K562 (cell line): Measurements from ENCODE around the gene CSPG5. TPM values are rescaled to one million over a fixed set of nuclear protein-coding genes. Genes with fewer than 3 reads are reported as not detected.

Source experiments
- ATF1 ChIP-seq, 2 experiments: fragments of 450-650 bp in 1 of 2; IDR thresholded peaks; 2 replicates each; pipeline ENCODE4 v1.6.1; 2016; ENCODE audit warnings: missing compliant biosample characterization in 1 of 2, missing genetic modification characterization in 1 of 2
- BCL6 ChIP-seq: fragments of 250-450 bp; sonication (Bioruptor Pico); IDR thresholded peaks from 2 replicates; pipeline ENCODE4 v1.4.0; 2020
- ID3 ChIP-seq, 2 experiments: fragments of 250-450 bp in 1 of 2; fragments of 450-650 bp in 1 of 2; sonication (Bioruptor Pico) in 1 of 2; IDR thresholded peaks; 2 replicates each; pipeline versions ENCODE4 v1.6.1 to v1.8.0; 2016 to 2021; ENCODE audit warnings: mild to moderate bottlenecking in 2 of 2, moderate library complexity in 2 of 2, missing compliant biosample characterization in 1 of 2, missing genetic modification characterization in 1 of 2
- MAFG ChIP-seq: fragments of 450-650 bp; conservative IDR thresholded peaks from 2 replicates; pipeline ENCODE4 v1.6.1; 2016; ENCODE audit warnings: missing genetic modification characterization, missing compliant biosample characterization
- PKNOX1 ChIP-seq: fragments of 450-650 bp; IDR thresholded peaks from 2 replicates; pipeline ENCODE4 v1.6.1; 2016
- POLR3A ChIP-seq: IDR thresholded peaks from 2 replicates; pipeline ENCODE4 v1.6.1; 2011; ENCODE audit warnings: borderline replicate concordance, mild to moderate bottlenecking, moderate library complexity; ENCODE audit not compliant: insufficient read length, insufficient read depth; ENCODE audit errors: extremely low read depth
- SMAD3 ChIP-seq: fragments of 450-650 bp; formaldehyde crosslinking; conservative IDR thresholded peaks from 2 replicates; pipeline ENCODE4 v1.4.0; 2020; ENCODE audit warnings: mild to moderate bottlenecking
- STAT6 ChIP-seq: sonication (generic); formaldehyde crosslinking; IDR thresholded peaks from 2 replicates; pipeline ENCODE4 v1.8.1; 2023; ENCODE audit warnings: mild to moderate bottlenecking, missing genetic modification reagents
- TCF15 ChIP-seq: fragments of 250-450 bp; sonication (Bioruptor Pico); IDR thresholded peaks from 2 replicates; pipeline ENCODE4 v1.8.0; 2022; ENCODE audit warnings: moderate library complexity, mild to moderate bottlenecking, inconsistent platforms
- UBTF ChIP-seq, 2 experiments: IDR thresholded peaks; 2 replicates each; pipeline ENCODE4 v1.6.1; 2012; ENCODE audit warnings: improper control_type of control experiment in 2 of 2, low read depth in 2 of 2, low read length in 2 of 2, borderline replicate concordance in 1 of 2
- ZFPM2 ChIP-seq: fragments of 250-450 bp; sonication (Bioruptor Pico); IDR thresholded peaks from 2 replicates; pipeline ENCODE4 v1.5.1; 2022; ENCODE audit warnings: mild to moderate bottlenecking
- ZSCAN32 ChIP-seq: fragments of 450-650 bp; formaldehyde crosslinking; IDR thresholded peaks from 2 replicates; pipeline ENCODE4 v1.4.0; 2020; ENCODE audit warnings: mild to moderate bottlenecking, moderate library complexity
- polyA plus RNA-seq, 8 experiments: library from polyadenylated mRNA; depleted of rRNA in 4 of 8; stranded (reverse) in 5 of 8; unstranded in 3 of 8; fragments of >200 nt; fragmentation: Nextera tagmentation in 2 of 8; fragmentation: Illumina TruSeq in 1 of 8; extraction: Ambion mirVana in 2 of 8; extraction: Trizol in 1 of 8; gene quantifications; 2 replicates each; pipeline versions ENCODE4 v1.2.1 to v1.2.3, GENCODE V29; 2011 to 2014; ENCODE audit warnings: inconsistent platforms in 1 of 8, missing spikeins in 1 of 8
- total RNA-seq, 7 experiments: library from RNA; depleted of rRNA in 6 of 7; stranded (reverse); fragments of >200 nt in 6 of 7; fragmentation: Illumina TruSeq in 2 of 7; extraction: Trizol in 2 of 7; gene quantifications; 2 replicates each; pipeline versions ENCODE4 v1.2.1 to v1.2.3, GENCODE V29; 2011 to 2021; ENCODE audit warnings: low replicate concordance in 1 of 7
- TF ChIP-seq, protein P1 (sequence below): fragments of 450-650 bp; IDR thresholded peaks from 2 replicates; pipeline ENCODE4 v1.6.1; 2018; ENCODE audit warnings: mild to moderate bottlenecking, low read depth; ENCODE audit not compliant: partially characterized antibody
- TF ChIP-seq, protein P2 (sequence below): fragments of 250-450 bp; sonication (Bioruptor Pico); IDR thresholded peaks from 2 replicates; pipeline ENCODE4 v1.5.0; 2021; ENCODE audit warnings: mild to moderate bottlenecking, borderline replicate concordance

Gene CSPG5
- total and polyA plus RNA-seq, 9 of the 15 experiments (the other 6 are each of a cell fraction or from before 2014, with no cell fraction given): 0.06 to 3.3 (median 2.4) TPM

- TF ChIP-seq, protein P1, sequence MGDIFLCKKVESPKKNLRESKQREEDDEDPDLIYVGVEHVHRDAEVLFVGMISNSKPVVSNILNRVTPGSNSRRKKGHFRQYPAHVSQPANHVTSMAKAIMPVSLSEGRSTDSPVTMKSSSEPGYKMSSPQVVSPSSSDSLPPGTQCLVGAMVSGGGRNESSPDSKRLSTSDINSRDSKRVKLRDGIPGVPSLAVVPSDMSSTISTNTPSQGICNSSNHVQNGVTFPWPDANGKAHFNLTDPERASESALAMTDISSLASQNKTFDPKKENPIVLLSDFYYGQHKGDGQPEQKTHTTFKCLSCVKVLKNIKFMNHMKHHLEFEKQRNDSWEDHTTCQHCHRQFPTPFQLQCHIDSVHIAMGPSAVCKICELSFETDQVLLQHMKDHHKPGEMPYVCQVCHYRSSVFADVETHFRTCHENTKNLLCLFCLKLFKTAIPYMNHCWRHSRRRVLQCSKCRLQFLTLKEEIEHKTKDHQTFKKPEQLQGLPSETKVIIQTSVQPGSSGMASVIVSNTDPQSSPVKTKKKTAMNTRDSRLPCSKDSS: no peak
- TF ChIP-seq MAFG (tag): no peak
- TF ChIP-seq ZFPM2 (CRISPR knock-in tag): no peak
- no peak for TF ChIP-seq SMAD3 (CRISPR knock-in tag)
- no peak for TF ChIP-seq BCL6 (CRISPR knock-in tag)
- TF ChIP-seq, protein P2, sequence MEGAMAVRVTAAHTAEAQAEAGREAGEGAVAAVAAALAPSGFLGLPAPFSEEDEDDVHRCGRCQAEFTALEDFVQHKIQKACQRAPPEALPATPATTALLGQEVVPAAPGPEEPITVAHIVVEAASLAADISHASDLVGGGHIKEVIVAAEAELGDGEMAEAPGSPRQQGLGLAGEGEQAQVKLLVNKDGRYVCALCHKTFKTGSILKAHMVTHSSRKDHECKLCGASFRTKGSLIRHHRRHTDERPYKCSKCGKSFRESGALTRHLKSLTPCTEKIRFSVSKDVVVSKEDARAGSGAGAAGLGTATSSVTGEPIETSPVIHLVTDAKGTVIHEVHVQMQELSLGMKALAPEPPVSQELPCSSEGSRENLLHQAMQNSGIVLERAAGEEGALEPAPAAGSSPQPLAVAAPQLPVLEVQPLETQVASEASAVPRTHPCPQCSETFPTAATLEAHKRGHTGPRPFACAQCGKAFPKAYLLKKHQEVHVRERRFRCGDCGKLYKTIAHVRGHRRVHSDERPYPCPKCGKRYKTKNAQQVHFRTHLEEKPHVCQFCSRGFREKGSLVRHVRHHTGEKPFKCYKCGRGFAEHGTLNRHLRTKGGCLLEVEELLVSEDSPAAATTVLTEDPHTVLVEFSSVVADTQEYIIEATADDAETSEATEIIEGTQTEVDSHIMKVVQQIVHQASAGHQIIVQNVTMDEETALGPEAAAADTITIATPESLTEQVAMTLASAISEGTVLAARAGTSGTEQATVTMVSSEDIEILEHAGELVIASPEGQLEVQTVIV: no peak
- TF ChIP-seq STAT6 (CRISPR knock-in tag): peak; percentile 60; the same call in 1 of the 2 replicates
- peak in 1 of 2 experiments; percentile 46; a peak in 1 of 4 replicates for TF ChIP-seq UBTF (IDR thresholded peaks at IDR 0.05; ENCODE audit: borderline replicate concordance in 1 of 2, low read depth in 2 of 2, low read length in 2 of 2)
- TF ChIP-seq ZSCAN32: no peak
- no peak for TF ChIP-seq ATF1 (CRISPR knock-in tag; IDR thresholded peaks at IDR 0.05)
- TF ChIP-seq ATF1 (tag; IDR thresholded peaks at IDR 0.05): peak; percentile 94
- TF ChIP-seq POLR3A: no peak
- no peak for TF ChIP-seq TCF15 (CRISPR knock-in tag)
- no peak for TF ChIP-seq ID3 (CRISPR knock-in tag; IDR thresholded peaks at IDR 0.05)
- TF ChIP-seq ID3 (tag; IDR thresholded peaks at IDR 0.05): peak; percentile 49
- TF ChIP-seq PKNOX1: peak; percentile 67
Measured at GRCh38 chr3:47513125-47513929, 65.3 kb downstream of the CSPG5 start, which contains the start of gene ELP6 (continued).
